WERI-Rb-1 (cell line): ENCODE data around the gene SLC19A1.

Source experiments
- DNase-seq: peaks from one replicate; pipeline ENCODE4 v3.0.0-alpha.2; 2020
- H3K27ac ChIP-seq: fragments of 250-450 bp; sonication (Bioruptor Pico); 2 replicates; pipeline ENCODE4 v1.5.1; 2020; ENCODE audit warnings: mild to moderate bottlenecking, moderate library complexity
- H3K27me3 ChIP-seq: fragments of 250-450 bp; sonication (Bioruptor Pico); 2 replicates; pipeline ENCODE4 v1.5.1; 2021; ENCODE audit warnings: mild to moderate bottlenecking, low read depth, moderate library complexity; ENCODE audit not compliant: insufficient read depth, severe bottlenecking
- H3K36me3 ChIP-seq: fragments of 250-450 bp; sonication (Bioruptor Pico); 2 replicates; pipeline ENCODE4 v1.5.1; 2020; ENCODE audit warnings: mild to moderate bottlenecking, moderate library complexity
- H3K4me3 ChIP-seq: 2 replicates; pipeline ENCODE4 v1.5.1; 2011; ENCODE audit warnings: low read depth, mild to moderate bottlenecking, control low read depth, low read length
- H3K9me3 ChIP-seq: fragments of 250-450 bp; sonication (Bioruptor Pico); 2 replicates; pipeline ENCODE4 v1.5.1; 2021; ENCODE audit warnings: mild to moderate bottlenecking, moderate library complexity; ENCODE audit not compliant: severe bottlenecking
- TF ChIP-seq, protein P1 (sequence below): IDR thresholded peaks from 2 replicates; pipeline ENCODE4 v1.5.1; 2011; ENCODE audit warnings: low read depth, mild to moderate bottlenecking, control low read depth, inconsistent platforms, low read length

Gene SLC19A1

DNA sequence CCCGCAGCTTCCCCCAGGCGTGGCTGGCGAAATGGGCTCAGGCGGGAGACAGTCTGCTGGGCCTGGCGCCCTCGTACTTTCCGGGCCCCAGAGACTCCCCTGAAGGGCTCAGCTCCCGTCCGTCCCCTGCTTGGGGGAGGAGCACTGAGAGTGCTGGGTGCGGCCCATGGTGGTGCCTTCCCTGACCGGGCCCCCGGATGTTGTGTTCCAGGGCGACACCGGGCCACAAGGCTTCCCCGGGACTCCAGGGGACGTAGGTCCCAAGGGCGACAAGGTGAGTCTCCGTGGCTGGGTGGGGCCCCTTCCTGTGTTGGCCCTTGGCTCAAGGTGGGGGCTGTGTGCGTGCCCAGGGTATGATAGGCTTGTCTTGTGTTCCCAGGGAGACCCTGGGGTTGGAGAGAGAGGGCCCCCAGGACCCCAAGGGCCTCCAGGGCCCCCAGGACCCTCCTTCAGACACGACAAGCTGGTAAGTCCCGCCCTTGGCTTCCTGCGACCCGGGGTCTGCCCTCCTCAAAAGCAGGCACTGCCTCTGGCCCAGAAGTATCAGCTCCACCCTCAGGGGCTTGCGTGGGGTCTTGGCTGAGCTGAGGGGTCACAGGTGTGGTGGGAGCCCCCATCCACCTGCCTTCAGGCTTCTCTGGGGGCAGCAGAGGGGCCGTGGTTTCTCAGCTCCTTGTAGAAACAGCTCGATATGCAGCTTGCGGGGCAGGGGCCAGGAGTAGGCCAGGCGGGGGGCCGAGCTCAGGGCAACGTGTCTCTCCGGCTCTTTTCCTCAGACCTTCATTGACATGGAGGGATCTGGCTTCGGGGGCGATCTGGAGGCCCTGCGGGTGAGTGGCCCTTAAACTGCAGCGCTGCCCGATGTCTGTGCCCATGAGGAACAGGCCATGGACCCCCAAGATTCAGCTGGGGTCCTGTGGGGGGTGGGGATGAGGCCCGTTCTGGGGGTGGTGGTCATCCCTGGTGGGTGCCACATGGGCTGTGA, 62.3 kb downstream of the SLC19A1 start:
- H3K9me3 ChIP-seq, result no peaks in the 10 kb centered on the region
- no peak overlapping the region for H3K27ac ChIP-seq
- DNase-seq, result no peak
- H3K36me3 ChIP-seq, result no peaks in the 10 kb centered on the region
- no peak overlapping the region for H3K4me3 ChIP-seq
- H3K27me3 ChIP-seq, result no peaks in the 10 kb centered on the region
- TF ChIP-seq, protein P1, sequence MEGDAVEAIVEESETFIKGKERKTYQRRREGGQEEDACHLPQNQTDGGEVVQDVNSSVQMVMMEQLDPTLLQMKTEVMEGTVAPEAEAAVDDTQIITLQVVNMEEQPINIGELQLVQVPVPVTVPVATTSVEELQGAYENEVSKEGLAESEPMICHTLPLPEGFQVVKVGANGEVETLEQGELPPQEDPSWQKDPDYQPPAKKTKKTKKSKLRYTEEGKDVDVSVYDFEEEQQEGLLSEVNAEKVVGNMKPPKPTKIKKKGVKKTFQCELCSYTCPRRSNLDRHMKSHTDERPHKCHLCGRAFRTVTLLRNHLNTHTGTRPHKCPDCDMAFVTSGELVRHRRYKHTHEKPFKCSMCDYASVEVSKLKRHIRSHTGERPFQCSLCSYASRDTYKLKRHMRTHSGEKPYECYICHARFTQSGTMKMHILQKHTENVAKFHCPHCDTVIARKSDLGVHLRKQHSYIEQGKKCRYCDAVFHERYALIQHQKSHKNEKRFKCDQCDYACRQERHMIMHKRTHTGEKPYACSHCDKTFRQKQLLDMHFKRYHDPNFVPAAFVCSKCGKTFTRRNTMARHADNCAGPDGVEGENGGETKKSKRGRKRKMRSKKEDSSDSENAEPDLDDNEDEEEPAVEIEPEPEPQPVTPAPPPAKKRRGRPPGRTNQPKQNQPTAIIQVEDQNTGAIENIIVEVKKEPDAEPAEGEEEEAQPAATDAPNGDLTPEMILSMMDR, result no peak

DNA sequence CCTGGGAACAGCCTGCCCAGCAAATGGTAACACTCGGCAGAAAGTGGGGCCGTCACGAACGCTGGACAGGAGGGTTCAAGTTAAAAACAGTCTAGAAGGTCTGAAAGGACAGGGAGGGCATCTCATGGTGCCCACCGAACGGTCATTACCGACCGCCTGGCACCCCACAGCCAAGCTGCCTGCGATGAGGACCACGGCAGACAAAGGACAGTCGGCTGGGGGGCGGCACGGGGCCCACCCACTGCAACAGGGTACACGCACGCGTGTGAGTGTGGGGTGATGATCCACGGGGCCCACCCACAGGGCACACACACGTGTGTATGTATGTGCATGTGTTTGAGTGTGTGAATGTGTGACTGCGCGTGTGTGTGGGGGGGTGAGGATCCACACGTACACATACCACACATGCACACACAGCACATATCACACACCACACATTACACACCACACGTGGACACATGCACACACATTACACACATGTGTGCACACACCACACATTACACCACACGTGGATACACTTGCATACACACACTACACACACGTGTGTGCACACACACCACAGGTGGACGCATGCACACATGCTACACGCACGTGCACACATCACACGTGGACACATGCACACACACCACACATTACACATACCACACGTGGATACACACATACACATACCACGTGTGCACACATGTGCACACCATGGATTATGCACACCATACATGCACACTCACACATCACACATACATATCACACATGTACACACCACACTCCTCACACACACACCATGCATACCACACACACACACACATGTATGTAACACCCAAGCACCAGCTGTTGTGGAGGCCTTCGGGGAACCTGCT, 63.2 kb downstream of the SLC19A1 start:
- no peaks in the 10 kb centered on the region for H3K36me3 ChIP-seq
- no peak for DNase-seq
- TF ChIP-seq, protein P1, result no peak
- H3K4me3 ChIP-seq, result no peak overlapping the region
- H3K27ac ChIP-seq, result peak overlapping the region; percentile 68; the same call in 1 of the 2 replicates
- H3K27me3 ChIP-seq, result no peaks in the 10 kb centered on the region
- H3K9me3 ChIP-seq, result no peaks in the 10 kb centered on the region

DNA sequence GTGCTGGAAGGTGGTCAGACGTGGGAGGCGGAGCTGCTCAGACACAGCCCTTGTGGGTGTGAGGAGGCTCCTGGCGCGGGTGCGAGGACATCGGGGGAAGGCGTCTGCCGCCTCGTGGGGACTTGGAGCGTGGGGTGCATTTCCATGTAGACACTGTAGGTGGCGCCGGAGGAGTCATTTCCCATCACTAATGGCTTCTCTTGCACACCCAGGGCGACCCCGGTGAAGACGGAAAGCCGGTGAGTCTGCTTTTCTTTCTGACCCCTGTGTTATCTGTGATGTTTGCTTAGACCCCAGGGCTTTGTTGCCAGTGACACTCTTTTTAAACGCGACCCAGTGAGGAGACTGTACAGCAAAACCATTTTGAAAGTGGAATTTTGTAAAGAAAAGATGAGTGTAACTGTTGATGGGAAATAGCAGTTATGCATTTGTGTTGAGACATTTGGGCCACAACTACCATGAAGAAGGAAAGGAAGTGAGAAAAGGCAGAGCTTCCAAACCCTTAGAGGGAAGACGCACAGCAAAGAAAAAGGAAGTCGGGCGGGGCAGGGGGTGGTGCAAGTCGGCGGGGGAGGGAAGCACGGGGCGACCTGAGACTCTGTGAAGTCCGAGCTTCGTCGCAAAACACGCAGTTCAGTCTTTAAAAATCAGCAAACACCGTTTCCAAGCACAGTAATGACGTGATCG, 64.0 kb downstream of the SLC19A1 start:
- H3K27ac ChIP-seq, result peak overlapping the region; percentile 68
- no peaks in the 10 kb centered on the region for H3K27me3 ChIP-seq
- DNase-seq, result peak; percentile 94
- TF ChIP-seq, protein P1, result peak; percentile 98
- peak overlapping the region; percentile 37 for H3K4me3 ChIP-seq
- H3K36me3 ChIP-seq, result no peaks in the 10 kb centered on the region
- H3K9me3 ChIP-seq, result no peaks in the 10 kb centered on the region

DNA sequence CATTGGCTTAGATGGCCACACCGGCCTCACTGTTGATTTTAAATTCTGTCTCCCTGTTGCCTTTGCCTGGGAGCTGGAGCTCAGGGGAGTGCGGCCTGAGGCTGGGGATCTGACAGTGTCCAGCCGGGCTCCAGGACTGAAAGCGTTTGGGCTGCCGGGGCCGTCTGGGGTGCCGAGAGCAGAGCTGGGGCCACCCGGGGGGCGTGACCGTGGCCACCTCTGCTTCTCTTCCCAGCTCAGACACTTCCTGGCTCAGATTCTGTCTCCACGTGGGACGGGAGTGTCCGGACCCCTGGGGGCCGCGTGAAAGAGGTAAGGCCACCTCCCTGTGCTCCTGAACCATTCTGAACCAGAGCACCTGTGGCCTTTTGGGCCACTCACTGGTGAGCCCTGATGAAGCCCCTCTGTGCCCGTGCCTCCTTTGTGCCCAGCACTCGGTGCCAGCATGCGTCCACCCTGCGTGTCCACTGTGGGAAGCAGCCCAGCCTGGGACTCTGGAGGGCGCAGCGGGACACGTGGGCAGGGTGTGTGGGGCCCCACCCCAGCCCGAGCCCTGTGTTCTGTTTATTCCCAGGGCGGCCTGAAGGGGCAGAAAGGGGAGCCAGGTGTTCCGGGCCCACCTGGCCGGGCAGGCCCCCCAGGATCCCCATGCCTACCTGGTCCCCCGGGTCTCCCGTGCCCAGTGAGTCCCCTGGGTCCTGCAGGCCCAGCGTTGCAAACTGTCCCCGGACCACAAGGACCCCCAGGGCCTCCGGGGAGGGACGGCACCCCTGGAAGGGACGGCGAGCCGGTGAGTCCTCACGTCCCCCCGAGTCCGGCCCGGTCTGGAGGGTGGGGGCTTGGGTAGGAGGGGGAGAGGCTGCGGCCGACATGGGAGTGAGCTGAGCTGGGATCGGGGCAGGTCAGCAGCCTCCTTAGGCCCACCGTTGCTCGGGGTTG, 64.8 kb downstream of the SLC19A1 start:
- Histone ChIP-seq H3K36me3 (no peaks in the 10 kb centered on the region), H3K27ac (peak overlapping the region; percentile 68), H3K9me3 (no peaks in the 10 kb centered on the region), H3K27me3 (no peaks in the 10 kb centered on the region), H3K4me3 (peak overlapping the region; percentile 37)
- TF ChIP-seq, protein P1, result no peak
- no peak for DNase-seq

DNA sequence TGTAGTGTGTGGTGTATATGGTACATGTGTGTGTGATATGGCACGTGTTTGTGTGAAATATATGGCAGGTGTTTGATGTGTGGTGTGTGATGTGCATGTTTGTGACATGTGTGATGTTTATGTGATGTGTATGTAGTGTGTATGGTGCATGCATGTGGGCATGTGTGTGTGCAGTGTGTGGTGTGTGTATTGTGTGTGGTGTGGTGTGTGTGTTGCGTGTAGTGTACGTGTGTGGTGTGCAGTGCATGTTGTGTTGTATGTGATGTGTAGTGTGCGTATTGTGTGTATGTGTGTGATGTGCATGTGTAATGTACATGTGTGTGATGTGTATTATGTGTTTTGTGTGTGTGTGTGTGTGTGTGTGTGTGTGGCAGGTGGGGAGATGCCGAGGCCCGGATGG, 65.7 kb downstream of the SLC19A1 start:
- TF ChIP-seq, protein P1, result no peak
- no peaks in the 10 kb centered on the region for H3K36me3 ChIP-seq
- DNase-seq, result no peak

More for the DNA sequence above, 65.7 kb downstream of the SLC19A1 start:
- H3K27ac ChIP-seq, result no peak overlapping the region
- H3K9me3 ChIP-seq, result no peaks in the 10 kb centered on the region
- no peaks in the 10 kb centered on the region for H3K27me3 ChIP-seq
- H3K4me3 ChIP-seq, result no peak overlapping the region
